GM19025 (cell line): ENCODE measurements around the gene CRKL.
"Not testable (repeated sequence)": the region's sequence is repeated elsewhere in the genome, so short reads cannot be mapped to it uniquely, and the experiment has no call there.

Experiments used
- ATAC-seq: cut with Tn5 transposase; IDR thresholded peaks from one replicate; pipeline ENCODE4 v1.9.1; 2021; ENCODE audit warnings: mild to moderate bottlenecking, low read depth, moderate library complexity; ENCODE audit not compliant: unreplicated experiment

The CRKL gene, protein sequence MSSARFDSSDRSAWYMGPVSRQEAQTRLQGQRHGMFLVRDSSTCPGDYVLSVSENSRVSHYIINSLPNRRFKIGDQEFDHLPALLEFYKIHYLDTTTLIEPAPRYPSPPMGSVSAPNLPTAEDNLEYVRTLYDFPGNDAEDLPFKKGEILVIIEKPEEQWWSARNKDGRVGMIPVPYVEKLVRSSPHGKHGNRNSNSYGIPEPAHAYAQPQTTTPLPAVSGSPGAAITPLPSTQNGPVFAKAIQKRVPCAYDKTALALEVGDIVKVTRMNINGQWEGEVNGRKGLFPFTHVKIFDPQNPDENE

DNA sequence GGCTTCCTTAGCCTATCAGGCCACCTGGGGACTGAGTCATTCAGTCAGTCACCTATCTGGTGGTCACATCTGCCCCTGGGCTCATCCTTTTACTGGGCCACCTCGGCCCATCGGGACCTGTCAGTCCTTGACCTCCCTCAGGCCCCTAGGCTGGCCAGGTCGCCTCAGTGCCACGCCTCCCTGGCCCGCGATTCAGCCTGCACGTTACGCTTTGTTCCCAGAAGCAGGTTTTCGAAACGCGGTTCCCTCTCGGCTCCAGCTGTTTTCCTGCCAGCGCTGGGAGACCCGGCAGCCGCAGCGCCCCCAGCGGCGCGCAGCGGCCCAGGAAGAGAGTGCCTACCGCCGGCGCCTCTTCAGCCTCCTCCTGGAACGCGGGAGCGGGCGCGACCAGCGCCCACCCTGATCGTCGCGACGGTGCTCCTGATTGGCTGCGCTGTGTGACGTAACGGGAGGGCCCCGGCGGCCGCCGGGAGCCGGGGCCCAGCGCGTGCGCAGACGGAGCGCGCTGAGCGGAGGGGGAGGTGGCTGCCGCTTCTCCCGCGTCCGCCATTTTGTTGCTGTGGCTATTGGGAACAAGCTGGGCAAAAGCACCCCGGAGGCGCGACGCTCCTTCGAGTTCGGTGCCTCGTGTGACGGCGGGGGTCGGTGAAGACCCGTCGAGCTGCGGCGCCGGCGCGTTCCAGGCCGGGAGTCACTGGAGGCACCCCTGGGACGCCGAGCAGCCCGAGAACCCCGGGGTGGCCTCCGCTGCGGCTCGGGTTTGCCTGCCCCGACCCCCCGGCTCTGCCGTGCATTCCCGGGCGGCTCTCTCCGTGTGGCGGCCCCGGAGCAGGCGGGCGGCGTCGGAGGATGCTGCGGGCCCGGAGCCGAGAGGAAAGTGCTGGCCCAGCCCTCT is at the start of gene CRKL:
Gene CRKL, plus strand, starts transcription at position 492 of the 895 bp plus-strand sequence. CDS start 528 bp downstream, outside the sequence.
- peak; percentile 96 for ATAC-seq

DNA sequence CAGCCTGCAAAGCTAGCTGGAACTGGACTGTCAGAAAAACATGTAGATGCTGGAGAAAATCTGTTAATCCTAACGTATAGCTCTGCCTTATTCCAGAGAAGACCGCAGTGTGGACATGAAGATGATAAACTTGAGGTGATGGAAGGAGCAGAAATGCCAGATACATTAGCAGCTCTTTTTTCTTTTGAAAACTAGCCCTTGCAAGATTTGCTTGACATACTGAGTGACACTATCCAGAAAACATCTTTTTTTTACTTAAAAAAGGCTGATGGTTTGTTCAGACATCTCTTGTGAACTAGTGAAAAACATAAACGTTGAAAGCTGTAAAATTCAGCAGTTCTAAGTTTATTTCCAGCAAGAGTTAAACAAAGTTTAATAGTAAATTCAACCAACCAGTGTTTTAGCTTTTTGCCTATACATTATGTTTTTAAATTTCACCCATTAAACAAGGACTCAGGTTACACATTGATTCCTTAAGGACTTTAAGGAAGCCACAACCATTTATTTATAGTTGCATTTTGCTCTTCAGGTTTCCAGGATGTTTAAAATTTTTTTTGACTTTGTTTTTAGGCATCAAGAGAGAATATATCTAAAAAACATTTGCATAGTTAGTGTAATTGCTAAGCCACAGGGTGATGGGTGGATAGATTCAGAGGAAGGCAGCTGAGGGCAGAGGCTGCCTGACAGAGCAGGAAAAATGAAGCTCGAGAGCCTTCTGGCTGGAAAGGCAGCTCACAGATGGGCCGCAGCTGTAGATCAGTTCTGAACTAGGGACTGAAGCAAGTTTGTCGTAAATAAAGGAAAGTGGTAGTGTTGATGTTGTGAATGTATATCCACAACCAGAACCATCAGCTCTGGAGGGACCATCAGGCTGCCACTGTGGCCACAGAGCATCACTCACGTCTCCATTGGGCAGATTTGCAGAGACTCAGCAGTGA is 48.9 kb upstream of the CRKL start:
- ATAC-seq, result no peak

DNA sequence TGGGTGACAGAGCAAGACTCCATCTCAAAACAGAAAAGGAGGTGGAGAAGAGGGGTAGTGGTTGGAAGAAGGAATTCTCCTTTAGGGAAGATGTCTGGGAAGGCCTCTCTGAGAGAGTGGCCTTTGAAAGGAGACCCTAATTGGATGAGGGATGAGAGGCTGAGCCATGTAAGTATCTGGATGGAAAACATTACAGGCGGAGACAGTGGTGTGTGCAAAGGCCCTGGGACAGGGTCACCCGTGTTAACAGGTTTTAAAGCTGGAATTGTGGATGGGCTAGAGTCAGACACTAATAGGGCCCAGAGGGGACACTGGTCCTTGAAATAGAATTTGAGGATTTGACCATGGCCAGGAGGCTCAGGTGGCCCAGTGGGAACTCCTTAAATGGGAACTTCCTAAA is 48.0 kb upstream of the CRKL start:
- ATAC-seq, result no peak

DNA sequence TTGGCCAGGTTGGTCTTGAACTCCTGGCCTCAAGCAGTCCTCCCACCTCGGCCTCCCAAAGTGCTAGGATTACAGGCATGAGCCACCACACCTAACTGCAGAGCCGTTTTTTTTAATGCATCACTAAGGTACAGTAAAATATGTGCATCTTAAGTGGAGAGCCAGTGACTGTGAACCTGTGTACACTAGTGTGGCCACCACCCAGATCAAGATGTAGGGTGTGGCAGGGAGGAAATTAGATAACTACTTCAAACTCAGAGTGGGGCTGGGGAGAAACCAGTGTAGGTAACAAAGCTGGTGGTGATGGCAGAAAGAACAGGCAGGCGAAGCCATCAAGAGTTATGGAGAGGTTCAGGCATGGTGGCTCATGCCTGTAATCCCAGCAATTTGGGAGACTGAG is 44.0 kb upstream of the CRKL start:
- ATAC-seq, result no peak

DNA sequence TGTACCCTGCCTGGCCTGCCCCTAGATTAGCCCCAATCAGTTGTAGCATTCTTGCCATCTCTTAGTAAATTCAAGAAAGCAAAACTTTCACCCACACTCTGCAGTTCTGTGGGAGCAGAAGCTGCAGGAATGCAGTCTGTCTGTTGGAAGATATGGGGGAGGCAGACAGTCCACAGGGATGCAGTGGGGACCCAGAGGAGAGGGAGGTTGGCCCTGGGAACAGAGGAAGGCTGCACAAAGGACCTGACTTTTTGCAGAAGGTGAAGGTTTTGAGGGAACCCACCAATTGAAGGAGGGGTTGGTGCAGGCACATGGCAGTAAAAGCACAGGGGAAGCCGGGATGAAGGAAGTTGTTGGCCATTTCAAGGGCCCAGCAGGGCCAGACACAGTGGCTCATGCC is 41.9 kb upstream of the CRKL start:
- no peak for ATAC-seq

DNA sequence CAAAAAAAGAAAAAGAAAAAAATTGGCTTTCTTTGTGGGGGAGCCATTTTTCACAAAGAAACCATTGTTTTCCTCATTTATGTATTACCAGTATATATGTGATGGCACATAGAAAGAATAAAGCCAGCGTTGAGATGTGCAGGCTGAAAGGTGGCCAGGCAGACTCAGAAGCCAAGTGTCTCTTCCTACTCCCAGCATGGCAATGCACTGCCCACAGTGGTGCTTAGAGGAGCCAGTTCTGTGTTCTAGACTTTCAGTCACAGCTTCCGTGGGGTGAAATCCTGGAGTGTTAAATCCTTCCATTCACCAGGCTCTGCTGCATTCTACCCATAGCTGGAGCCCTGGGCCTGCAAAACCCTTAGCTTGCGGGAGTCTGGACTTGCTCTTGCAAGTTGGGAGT is 39.5 kb upstream of the CRKL start:
- ATAC-seq, result no peak

DNA sequence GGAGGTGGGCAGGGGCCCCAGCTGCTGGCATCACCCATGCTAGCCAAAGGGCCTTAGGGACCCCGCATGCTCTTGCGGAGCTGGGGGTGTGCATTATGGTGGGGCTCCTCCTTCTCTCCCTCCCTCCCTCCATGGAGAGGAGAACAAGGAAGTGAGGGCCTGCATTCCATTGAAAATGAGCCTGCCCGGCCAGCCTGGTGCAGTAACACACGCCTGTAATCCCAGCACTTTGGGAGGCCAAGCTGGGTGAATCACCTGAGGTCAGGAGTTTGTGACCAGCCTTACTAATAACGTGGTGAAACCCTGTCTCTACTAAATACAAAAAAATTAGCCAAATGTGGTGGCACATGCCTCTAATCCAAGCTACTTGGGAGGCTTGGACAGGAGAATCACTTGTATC is 36.0 kb upstream of the CRKL start:
- ATAC-seq, result no peak

DNA sequence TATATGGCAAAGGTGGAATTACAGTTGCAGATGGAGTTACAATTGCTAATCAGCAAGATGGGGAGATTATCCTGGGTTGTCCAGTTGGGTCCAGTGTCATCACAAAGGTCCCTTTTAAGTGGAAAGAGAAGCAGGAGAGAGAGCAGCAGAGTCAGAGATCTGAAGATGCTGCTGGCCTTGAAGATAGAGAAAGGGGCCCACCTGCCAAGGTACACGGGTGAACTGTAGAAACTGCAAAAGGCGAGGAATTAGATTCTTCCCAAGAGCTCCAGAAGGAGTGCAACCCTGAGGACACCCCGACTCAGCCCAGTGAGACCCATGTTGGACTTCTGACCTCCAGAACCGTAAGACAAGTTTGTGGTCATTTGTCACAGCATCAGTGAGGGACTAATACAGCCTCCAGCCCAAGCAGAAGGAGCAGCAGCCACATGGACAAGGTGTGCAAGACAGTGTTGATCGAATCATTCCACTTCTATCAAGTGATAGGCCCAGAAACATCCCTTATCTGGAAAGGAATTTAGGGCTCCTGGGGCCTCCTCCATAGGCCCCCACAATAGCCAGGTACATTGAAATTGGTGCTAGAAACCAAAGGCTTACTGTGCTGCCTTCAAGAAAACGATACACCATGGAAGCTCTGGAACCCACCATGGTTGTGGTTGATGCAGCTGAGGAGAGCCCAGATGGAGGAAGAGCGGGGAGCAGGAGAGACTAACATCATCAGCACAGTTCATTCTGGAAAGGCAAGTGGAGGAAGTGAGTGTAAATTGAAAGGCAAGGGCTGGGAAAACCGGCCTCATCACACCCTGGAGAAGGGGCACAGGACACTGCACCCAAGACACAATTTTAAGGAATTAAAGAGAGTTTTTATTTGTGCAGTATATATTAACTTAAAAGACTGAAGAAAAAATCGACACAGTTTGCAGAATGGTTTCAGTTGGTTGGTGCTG is 35.1 kb upstream of the CRKL start:
- ATAC-seq, result no peak

DNA sequence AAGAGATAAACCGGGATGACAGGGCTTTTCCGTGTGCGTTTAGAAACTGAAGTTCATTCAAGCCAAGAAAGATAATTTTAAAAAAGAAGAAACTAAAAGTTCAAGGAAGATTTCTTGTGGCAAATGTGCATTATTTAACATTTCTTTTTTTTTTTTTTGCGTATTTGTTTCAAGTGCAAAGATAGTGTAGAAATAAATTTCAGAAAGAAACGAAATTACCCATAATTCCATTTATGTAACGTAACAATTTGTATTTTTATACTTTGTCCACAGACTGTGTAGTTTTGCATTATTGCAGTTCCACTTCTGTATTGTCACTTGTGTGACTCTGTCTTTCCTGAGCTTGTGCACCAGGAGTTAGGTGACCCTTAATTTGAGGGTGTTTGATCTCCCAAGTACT is 34.4 kb upstream of the CRKL start:
- ATAC-seq, result no peak

DNA sequence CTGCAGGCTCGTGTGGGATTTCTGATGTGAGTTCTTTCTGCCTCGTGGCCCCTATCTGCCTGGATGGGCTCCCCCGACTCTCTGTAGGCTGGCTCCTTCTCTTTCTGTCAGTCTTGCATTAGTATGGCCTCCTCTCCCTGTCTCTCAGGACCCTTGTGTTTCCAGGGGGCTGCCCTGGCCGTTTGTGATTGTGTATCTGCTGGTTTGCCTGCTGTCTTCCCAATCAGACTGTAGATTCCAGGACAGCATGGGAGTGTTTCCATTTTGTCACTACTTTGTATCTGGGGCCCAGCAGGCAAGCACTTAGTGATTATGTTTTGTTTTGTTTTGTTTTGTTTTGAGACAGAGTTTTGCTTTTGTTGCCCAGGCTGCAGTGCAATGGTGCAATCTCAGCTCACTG is 32.8 kb upstream of the CRKL start:
- ATAC-seq, result no peak

DNA sequence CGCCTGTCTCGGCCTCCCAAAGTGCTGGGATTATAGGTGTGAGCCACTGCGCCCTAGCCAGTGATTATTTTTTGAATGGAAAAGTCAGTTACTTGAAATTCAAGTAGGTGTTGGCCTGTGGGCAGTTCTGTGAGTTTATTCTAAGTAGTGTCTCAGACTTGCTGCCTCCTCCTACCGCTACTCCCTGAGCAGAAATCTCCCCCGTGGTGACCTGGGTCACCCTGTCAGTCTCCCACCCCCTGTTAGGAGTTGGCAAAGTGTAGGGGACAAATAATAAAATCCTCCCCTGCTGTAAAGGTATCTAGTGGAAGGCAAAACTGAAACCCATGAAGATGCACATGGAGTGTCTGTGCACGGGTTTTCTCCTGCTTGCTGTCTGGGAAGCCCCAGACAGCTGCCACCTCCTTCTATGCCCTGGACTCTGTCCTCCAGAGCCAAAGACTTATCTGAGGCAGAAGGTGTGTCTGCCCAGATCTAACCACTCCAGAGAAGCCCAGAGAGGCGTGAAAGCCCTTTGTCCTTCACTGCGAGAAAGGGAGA is 32.1 kb upstream of the CRKL start:
- ATAC-seq, result no peak

DNA sequence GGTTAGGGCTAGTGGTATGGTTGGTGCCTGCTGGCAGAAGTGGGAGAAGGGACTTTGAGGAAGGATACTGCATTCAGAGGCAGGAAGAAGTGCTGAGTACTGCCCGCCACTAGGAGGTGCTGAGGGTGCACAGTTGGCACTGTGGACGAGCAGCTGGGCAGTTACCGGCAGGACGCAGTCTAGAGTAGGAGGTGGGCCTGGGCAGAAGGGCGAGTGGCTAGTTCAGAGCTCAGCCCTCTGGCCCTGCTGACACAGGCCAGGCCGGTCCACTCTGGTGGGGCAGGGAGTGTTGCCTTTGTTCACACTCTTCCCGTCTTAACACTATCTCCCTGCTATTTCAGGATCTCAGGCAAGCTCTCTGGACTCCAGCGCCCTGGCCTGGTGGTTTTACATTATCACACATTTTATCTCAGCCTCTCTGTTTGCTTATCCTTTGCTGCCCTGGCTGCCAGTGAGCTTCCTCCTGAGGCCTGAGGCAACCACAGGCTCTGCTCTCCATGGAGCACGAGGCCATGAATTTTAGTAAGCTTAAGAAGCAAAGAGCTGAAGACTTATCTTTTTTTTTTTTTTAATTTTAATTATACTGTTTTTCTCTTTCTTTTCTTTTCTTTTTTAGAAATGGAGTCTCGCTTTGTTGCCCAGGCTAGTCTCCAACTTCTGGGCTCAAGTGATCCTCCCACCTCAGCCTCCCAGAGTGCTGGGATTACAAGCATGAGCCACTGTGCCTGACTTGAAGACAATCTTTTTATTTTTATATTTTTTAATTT is 31.5 kb upstream of the CRKL start:
- no peak for ATAC-seq

DNA sequence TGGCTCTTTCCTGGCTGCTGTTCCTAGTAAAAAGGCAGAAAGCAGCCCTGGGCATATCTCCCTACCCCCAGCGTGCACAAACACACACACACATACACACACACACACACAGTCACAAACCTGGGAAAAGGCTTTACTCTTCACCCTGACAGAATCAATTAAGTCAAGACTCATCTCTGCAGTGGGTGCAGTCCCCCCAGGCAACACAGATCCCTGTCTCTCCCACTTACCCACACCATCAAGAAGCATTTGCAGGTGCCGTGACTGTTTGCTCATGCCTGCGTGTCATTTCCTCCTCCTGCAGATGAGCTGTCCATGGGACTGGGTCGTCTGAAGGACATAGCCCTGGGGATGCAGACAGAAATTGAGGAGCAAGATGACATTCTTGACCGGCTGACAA is 29.8 kb upstream of the CRKL start:
- ATAC-seq, result no peak

DNA sequence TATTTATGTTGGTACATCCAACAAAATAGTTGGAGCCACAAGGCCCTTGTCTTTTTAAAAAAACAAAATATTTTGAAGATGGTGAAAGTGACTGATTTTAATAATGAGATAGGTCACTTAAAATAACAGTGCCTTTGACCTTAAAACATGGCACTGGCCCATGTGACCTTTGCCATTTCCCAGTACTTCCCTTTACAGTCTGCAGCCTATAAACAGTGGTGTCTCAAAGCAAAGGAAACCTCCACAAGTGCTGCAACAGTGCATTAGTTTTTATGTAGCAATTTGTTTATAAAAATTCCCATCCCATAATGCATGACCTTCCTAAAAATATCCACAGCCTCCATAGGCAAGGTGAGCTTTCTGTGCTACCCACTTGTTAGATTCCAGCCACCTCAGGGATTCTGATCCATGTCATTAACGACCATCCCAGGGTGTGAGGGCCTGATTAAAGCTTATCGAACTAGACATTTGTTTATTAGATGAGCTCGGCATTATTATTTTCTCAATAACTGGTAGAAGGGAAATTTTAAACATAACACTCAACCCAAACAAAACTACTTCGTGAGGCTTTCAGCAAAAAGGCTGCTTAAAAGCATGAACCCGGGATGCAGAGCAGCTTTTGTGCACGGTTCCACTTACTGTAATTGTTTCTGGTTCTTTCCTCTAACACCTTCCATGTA is 28.0 kb upstream of the CRKL start:
- ATAC-seq, result no peak

DNA sequence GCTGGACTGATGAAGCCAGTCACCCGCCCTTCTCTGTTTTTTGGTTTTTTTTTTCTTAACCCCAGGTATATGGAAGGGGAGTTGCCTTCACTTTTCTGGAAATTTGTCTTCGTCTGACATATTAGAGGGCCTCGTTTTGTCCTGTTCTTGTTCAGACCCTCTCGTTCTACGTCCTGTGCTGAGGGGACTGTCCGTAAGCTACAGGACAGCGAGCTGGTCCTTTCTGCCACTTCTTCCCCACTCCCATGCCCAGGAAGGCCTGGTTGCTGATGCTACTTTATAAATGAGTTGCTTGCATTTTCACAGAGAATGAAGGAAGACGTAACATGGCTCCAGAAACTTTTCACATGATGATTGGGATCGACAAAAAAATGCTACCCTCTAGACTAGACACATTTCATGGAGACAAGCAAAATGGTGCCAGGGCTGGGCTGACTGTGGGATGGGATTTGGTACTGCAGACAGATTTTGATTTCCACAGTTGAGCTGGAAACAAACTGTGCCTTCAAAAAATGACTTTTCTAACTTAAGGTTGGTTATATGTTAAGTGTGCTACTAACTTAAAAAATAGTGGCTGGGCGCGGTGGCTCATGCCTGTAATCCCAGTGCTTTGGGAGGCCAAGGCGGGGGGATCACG is 27.2 kb upstream of the CRKL start:
- ATAC-seq, result no peak

DNA sequence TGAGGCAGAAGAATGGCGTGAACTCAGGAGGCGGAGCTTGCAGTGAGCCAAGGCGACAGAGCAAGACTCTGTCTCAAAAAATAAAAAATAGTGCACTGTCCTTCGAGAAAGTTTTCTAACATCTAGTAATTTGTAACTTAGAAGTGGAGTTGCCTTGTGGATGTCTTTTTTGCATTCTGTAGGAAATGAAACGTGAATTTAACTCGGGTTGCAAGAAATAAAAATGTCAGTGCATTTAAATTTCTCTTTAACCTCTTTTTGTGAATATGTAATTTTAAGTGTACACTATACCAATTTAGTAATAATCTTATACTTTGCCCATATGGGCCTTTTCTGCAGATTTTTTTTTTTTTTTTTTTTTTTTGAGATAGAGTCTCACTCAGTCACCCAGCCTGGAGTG is 26.2 kb upstream of the CRKL start:
- no peak for ATAC-seq

DNA sequence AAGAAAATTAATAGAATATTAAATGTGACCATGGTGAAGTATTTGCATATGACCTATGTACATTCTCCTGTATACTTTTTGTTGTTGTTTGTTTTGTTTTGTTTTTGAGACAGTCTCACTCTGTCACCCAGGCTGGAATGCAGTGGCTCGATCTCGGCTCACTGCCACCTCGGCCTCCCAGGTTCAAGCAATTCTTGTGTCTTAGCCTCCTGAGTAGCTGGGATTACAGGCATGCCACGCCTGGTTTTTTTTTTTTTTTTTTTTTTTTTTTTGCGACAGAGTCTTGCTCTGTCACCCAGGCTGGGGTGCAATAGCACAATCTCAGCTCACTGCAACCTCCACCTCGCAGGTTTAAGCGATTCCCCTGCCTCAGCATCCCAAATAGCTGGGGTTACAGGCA is 19.5 kb upstream of the CRKL start:
- not testable (repeated sequence) for ATAC-seq
